GM10248 (cell line): Measurements from ENCODE around the gene OR51M1.

Experiments
- CTCF ChIA-PET: fragments of 300-600 bp; sonication (Branson Sonifier 250); formaldehyde crosslinking; extraction: SDS; loops from one replicate; lab custom pipeline; 2021; ENCODE audit warnings: antibody characterized with exemption; lab: Yijun Ruan, JAX
- POLR2A ChIA-PET: fragments of 350-650 bp; sonication (Branson Sonifier 250); formaldehyde crosslinking; extraction: SDS; loops from one replicate; lab custom pipeline; 2020; ENCODE audit warnings: antibody characterized with exemption; lab: Yijun Ruan, JAX
- DNase-seq: peaks from one replicate; pipeline ENCODE4 v3.0.0; 2012; ENCODE audit errors: extremely low spot score
- CTCF ChIP-seq: IDR thresholded peaks from 2 replicates; pipeline ENCODE4 v1.5.1; 2012; ENCODE audit warnings: mild to moderate bottlenecking, low read depth; ENCODE audit errors: extremely low read depth, missing control alignments, control extremely low read depth

OR51M1 gene

GRCh38 chr11:5423131-5423530 lies 39.5 kb downstream of the OR51M1 start:
- CTCF ChIA-PET: interaction anchor here (1.1 to 1.4 kb wide), 2 partner anchors 10 to 17 kb away, joined by 3 to 4 read pairs; no protein-coding TSS in a partner anchor
- TF ChIP-seq CTCF: no peak
- no peak for DNase-seq
- POLR2A ChIA-PET: no interaction called here

GRCh38 chr11:5441414-5441813 lies 57.8 kb downstream of the OR51M1 start, which contains the start of gene OR51I1:
Gene OR51I1, minus strand, starts transcription at chr11:5441514. Its CDS starts 0 bp downstream, at chr11:5441514.
- no peak for DNase-seq
- ChIA-PET CTCF (no interaction called here), POLR2A (no interaction called here)
- no peak for TF ChIP-seq CTCF
